ENCODE results near the gene CPNE6.

DNA sequence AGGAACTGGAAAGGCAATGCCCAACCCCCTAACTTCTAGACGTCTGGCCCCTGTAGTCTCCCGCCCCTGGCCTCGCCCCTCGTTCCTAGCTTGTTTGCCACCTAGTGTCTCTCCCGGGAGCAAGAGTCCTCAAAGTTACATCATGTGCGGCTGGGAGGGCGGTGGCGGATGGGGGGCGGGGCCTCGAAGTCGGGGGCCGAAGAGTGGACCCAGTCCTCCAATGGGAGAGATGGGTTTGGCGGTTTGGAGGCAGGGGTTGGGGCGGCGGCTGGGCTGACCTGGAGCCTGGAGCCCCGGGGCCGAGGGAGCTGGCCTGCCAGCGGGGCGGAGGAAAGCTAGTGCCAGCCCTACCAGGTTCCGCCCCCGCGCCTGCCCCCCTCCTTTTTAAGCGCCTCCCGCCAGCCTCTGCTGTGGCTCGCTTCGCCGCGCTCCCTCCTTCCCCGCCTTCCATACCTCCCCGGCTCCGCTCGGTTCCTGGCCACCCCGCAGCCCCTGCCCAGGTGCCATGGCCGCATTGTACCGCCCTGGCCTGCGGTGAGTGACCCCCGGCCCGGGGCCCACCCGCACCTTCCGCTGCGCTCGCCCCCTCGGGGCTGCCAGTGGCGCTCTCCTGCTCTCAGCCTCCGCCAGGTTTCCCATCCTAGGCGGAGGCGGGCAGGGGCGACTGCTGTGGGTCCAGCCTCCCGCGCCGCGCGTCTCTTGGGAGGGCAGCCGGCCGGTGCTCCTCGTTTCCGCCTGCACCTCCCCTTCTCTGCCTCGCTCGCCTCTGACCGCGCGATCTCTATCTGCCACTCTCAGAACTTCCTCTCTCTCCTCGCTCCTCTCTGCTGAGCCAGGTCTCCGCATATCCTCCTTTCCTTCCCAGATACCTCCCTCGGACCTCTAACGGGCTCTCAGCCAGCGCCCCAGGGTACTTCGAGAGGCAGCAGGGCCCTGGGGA lies 22.8 kb downstream of the CPNE6 start, which contains the start of gene PCK2:
- TF ChIP-seq, protein P1, sequence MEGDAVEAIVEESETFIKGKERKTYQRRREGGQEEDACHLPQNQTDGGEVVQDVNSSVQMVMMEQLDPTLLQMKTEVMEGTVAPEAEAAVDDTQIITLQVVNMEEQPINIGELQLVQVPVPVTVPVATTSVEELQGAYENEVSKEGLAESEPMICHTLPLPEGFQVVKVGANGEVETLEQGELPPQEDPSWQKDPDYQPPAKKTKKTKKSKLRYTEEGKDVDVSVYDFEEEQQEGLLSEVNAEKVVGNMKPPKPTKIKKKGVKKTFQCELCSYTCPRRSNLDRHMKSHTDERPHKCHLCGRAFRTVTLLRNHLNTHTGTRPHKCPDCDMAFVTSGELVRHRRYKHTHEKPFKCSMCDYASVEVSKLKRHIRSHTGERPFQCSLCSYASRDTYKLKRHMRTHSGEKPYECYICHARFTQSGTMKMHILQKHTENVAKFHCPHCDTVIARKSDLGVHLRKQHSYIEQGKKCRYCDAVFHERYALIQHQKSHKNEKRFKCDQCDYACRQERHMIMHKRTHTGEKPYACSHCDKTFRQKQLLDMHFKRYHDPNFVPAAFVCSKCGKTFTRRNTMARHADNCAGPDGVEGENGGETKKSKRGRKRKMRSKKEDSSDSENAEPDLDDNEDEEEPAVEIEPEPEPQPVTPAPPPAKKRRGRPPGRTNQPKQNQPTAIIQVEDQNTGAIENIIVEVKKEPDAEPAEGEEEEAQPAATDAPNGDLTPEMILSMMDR (conservative IDR thresholded peaks at IDR 0.05; ENCODE audit: low read depth, low read length), result no peak
- no peak for TF ChIP-seq EZH2 (IDR thresholded peaks at IDR 0.05; ENCODE audit: low read length, unreplicated experiment)

Data from PC-3 (cell line).